Stimulated activated CD4-positive, alpha-beta T cell treated with anti-CD3 and anti-CD28 coated beads, Interleukin-12 subunit alpha, Interleukin-12 subunit beta, amount 100 ng/mL, for 24 hours (primary cell): ENCODE measurements around the gene IL1RAP.
A peak's percentile ranks its signal among the peaks of the same experiment; 100 is the strongest.

Source experiments
- DNase-seq, 2 experiments: peaks; one replicate each; pipeline ENCODE4 v3.0.0-alpha.2; 2020; ENCODE audit warnings: low read depth in 2 of 2

Gene IL1RAP

GRCh38 chr3:190541560-190541959 lies 27.7 kb downstream of the IL1RAP start:
- DNase-seq: no peak

GRCh38 chr3:190542846-190543245 lies 29.0 kb downstream of the IL1RAP start:
- DNase-seq: no peak

GRCh38 chr3:190543671-190544070 lies 29.8 kb downstream of the IL1RAP start:
- DNase-seq: no peak

- no peak for DNase-seq
Measured at GRCh38 chr3:190545191-190545590, 31.3 kb downstream of the IL1RAP start.

GRCh38 chr3:190546881-190547510 lies 33.1 kb downstream of the IL1RAP start:
- no peak for DNase-seq

- no peak for DNase-seq
Measured at GRCh38 chr3:190548031-190548656, 34.3 kb downstream of the IL1RAP start.

- no peak for DNase-seq
Measured at GRCh38 chr3:190552021-190552420, 38.1 kb downstream of the IL1RAP start.

- no peak for DNase-seq
Measured at GRCh38 chr3:190552969-190553759, 39.3 kb downstream of the IL1RAP start.

- no peak for DNase-seq
Measured at GRCh38 chr3:190554197-190554596, 40.3 kb downstream of the IL1RAP start.

- no peak for DNase-seq
Measured at GRCh38 chr3:190556351-190556750, 42.5 kb downstream of the IL1RAP start.

- no peak for DNase-seq
Measured at GRCh38 chr3:190557296-190557695, 43.4 kb downstream of the IL1RAP start.

GRCh38 chr3:190558316-190558715 lies 44.4 kb downstream of the IL1RAP start:
- no peak for DNase-seq

- no peak for DNase-seq
Measured at GRCh38 chr3:190558796-190559195, 44.9 kb downstream of the IL1RAP start.

GRCh38 chr3:190560013-190560895 lies 46.4 kb downstream of the IL1RAP start:
- no peak for DNase-seq

GRCh38 chr3:190562866-190563510 lies 49.1 kb downstream of the IL1RAP start:
- DNase-seq: no peak

GRCh38 chr3:190564175-190564574 lies 50.3 kb downstream of the IL1RAP start:
- no peak for DNase-seq

- peak in 1 of 2 experiments; percentile 67 for DNase-seq
Measured at GRCh38 chr3:190566043-190566933, 52.4 kb downstream of the IL1RAP start.

- no peak for DNase-seq
Measured at GRCh38 chr3:190568036-190568435, 54.2 kb downstream of the IL1RAP start.

GRCh38 chr3:190574473-190574872 lies 60.6 kb downstream of the IL1RAP start:
- no peak for DNase-seq

GRCh38 chr3:190575437-190576185 lies 61.7 kb downstream of the IL1RAP start:
- no peak for DNase-seq
